ENCODE results near the gene HYAL2.

The HYAL2 gene

DNA sequence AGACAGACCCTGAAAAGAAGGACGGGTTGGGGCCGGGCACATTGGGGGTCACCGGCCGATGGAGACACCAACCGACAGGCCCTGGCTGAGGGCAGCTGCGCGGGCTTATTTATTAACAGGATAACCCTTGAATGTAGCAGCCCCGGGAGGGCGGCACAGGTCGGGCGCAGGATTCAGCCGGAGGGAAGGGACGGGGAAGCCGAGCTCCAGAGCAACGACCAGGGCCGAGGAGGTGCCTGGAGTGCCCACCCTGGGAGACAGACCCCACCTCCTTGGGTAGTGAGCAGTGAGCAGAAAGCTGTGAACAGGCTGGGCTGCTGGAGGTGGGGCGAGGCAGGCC is 45.8 kb downstream of the HYAL2 start:
- Histone ChIP-seq H3K4me2 (ENCODE audit: low read depth, low read length, poor library complexity, severe bottlenecking) (no peak overlapping the region), H3K79me2 (ENCODE audit: insufficient read depth, low read length) (no peaks in the 10 kb centered on the region), H4K20me1 (ENCODE audit: low read depth, low read length) (no peaks in the 10 kb centered on the region), H3K9me3 (ENCODE audit: insufficient read depth, low read length) (no peaks in the 10 kb centered on the region), H3K4me3 (ENCODE audit: insufficient read depth, low read length, poor library complexity, severe bottlenecking) (no peak overlapping the region), H3K36me3 (ENCODE audit: low read length) (no peaks in the 10 kb centered on the region), H3F3A (ENCODE audit: insufficient read depth) (no peaks in the 10 kb centered on the region), H3K9ac (ENCODE audit: low read length) (no peak overlapping the region), H3K27me3 (ENCODE audit: low read length) (no peaks in the 10 kb centered on the region), H3K27ac (ENCODE audit: low read depth, low read length) (no peak overlapping the region), H2AFZ (ENCODE audit: low read depth, low read length, severe bottlenecking) (no peak overlapping the region), H3K9me2 (replicated peaks; ENCODE audit: insufficient read depth, low read length) (no peaks in the 10 kb centered on the region)
- TF ChIP-seq, protein P1, sequence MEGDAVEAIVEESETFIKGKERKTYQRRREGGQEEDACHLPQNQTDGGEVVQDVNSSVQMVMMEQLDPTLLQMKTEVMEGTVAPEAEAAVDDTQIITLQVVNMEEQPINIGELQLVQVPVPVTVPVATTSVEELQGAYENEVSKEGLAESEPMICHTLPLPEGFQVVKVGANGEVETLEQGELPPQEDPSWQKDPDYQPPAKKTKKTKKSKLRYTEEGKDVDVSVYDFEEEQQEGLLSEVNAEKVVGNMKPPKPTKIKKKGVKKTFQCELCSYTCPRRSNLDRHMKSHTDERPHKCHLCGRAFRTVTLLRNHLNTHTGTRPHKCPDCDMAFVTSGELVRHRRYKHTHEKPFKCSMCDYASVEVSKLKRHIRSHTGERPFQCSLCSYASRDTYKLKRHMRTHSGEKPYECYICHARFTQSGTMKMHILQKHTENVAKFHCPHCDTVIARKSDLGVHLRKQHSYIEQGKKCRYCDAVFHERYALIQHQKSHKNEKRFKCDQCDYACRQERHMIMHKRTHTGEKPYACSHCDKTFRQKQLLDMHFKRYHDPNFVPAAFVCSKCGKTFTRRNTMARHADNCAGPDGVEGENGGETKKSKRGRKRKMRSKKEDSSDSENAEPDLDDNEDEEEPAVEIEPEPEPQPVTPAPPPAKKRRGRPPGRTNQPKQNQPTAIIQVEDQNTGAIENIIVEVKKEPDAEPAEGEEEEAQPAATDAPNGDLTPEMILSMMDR (IDR thresholded peaks at IDR 0.05; ENCODE audit: insufficient read depth, low read length, poor library complexity, severe bottlenecking), result no peak
- TF ChIP-seq EZH2phosphoT487 (conservative IDR thresholded peaks at IDR 0.05; ENCODE audit: low read length), result no peak

DNA sequence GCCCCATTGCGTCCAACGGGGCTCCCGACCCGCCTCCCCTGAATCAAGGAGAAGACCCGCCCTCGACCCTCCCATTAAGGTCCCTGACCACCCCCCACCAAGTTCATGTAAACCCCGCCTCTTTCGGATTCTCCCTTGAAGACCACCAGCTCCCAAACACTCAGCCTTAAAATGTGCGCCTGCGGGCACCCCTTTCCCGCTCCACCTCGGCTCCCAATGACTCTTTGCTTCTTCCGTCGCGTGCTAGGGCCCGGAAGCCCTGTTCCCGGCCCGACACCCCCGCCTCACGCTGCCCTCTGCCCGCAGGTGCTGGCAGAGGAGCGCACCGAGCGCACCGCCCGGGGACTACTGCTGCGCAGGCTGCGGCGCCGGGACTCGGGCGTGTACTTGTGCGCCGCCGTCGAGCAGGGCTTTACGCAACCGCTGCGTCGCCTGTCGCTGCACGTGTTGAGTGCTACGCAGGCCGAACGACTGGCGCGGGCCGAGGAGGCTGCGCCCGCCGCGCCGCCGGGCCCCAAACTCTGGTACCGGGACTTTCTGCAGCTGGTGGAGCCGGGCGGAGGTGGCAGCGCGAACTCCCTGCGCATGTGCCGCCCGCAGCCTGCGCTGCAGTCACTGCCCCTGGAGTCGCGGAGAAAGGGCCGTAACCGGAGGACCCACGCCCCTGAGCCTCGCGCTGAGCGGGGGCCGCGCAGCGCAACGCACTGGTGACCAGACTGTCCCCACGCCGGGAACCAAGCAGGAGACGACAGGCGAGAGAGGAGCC is 46.4 kb downstream of the HYAL2 start:
- TF ChIP-seq, protein P1 (IDR thresholded peaks at IDR 0.05; ENCODE audit: insufficient read depth, low read length, poor library complexity, severe bottlenecking), result no peak
- no peak for TF ChIP-seq EZH2phosphoT487 (conservative IDR thresholded peaks at IDR 0.05; ENCODE audit: low read length)
- Histone ChIP-seq H3K79me2 (ENCODE audit: insufficient read depth, low read length) (no peaks in the 10 kb centered on the region), H3K4me2 (ENCODE audit: low read depth, low read length, poor library complexity, severe bottlenecking) (no peak overlapping the region), H3K9me2 (replicated peaks; ENCODE audit: insufficient read depth, low read length) (no peaks in the 10 kb centered on the region), H3K9me3 (ENCODE audit: insufficient read depth, low read length) (no peaks in the 10 kb centered on the region), H4K20me1 (ENCODE audit: low read depth, low read length) (no peaks in the 10 kb centered on the region), H3K4me3 (ENCODE audit: insufficient read depth, low read length, poor library complexity, severe bottlenecking) (no peak overlapping the region), H2AFZ (ENCODE audit: low read depth, low read length, severe bottlenecking) (no peak overlapping the region), H3K36me3 (ENCODE audit: low read length) (no peaks in the 10 kb centered on the region), H3F3A (ENCODE audit: insufficient read depth) (no peaks in the 10 kb centered on the region), H3K9ac (ENCODE audit: low read length) (no peak overlapping the region), H3K27ac (ENCODE audit: low read depth, low read length) (no peak overlapping the region), H3K27me3 (ENCODE audit: low read length) (no peaks in the 10 kb centered on the region)

DNA sequence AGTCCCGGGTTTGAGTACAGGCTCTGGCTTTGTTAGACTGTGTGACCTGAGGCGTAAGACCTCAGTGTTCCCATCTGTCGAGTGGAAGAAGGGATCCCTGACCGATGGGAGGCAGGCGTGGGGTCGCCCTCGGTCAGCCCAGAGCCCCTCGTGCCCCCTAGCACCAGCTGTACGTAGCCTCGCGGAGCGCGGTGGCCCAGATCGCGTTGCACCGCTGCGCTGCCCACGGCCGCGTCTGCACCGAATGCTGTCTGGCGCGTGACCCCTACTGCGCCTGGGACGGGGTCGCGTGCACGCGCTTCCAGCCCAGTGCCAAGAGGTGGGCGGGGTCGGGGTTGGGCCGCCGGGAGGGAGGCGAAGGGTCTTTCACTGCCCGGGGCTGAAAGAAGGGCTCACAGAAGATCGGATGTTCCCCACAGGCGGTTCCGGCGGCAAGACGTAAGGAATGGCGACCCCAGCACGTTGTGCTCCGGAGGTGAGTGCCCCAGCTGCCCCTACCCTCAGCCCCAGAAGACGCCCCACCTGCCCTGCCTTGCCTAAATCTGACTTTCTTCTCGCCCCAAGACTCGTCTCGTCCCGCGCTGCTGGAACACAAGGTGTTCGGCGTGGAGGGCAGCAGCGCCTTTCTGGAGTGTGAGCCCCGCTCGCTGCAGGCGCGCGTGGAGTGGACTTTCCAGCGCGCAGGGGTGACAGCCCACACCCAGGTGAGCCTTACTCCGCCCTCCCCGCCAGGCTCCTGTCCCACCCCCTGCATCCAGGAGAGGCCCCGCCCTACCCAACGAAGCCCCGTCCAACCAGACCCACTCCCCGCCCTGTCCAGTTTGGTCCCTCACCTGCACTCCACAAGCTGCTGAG is 47.2 kb downstream of the HYAL2 start:
- Histone ChIP-seq H3K4me2 (ENCODE audit: low read depth, low read length, poor library complexity, severe bottlenecking) (no peak overlapping the region), H3K27ac (ENCODE audit: low read depth, low read length) (no peak overlapping the region)

More for the DNA sequence above, 47.2 kb downstream of the HYAL2 start:
- H3K79me2 ChIP-seq (ENCODE audit: insufficient read depth, low read length), result no peaks in the 10 kb centered on the region
- H3K4me3 ChIP-seq (ENCODE audit: insufficient read depth, low read length, poor library complexity, severe bottlenecking), result no peak overlapping the region
- no peaks in the 10 kb centered on the region for H4K20me1 ChIP-seq (ENCODE audit: low read depth, low read length)
- H3K9ac ChIP-seq (ENCODE audit: low read length), result no peak overlapping the region
- H3F3A ChIP-seq (ENCODE audit: insufficient read depth), result no peaks in the 10 kb centered on the region
- no peaks in the 10 kb centered on the region for H3K27me3 ChIP-seq (ENCODE audit: low read length)
- no peak overlapping the region for H2AFZ ChIP-seq (ENCODE audit: low read depth, low read length, severe bottlenecking)
- no peak for TF ChIP-seq EZH2phosphoT487 (conservative IDR thresholded peaks at IDR 0.05; ENCODE audit: low read length)
- TF ChIP-seq, protein P1 (IDR thresholded peaks at IDR 0.05; ENCODE audit: insufficient read depth, low read length, poor library complexity, severe bottlenecking), result no peak
- no peaks in the 10 kb centered on the region for H3K9me3 ChIP-seq (ENCODE audit: insufficient read depth, low read length)
- H3K36me3 ChIP-seq (ENCODE audit: low read length), result no peaks in the 10 kb centered on the region
- H3K9me2 ChIP-seq (replicated peaks; ENCODE audit: insufficient read depth, low read length), result no peaks in the 10 kb centered on the region
